A172 (cell line): ENCODE data around the gene GUCY1A1. TPM values are rescaled to one million over a fixed set of nuclear protein-coding genes. Genes with fewer than 3 reads are reported as not detected.
A peak's percentile ranks its signal among the peaks of the same experiment; 100 is the strongest.

Experiments
- DNase-seq: peaks from one replicate; pipeline ENCODE4 v3.0.0-alpha.2; 2015; ENCODE audit warnings: low spot score
- total RNA-seq: library from RNA; depleted of rRNA; stranded (reverse); fragments of >200 nt; shearing (Covaris generic); gene quantifications from 2 replicates; pipeline ENCODE4 v1.2.3, GENCODE V29; 2014

GUCY1A1 gene
- total RNA-seq, 1 experiment from 2014 or later, result 2.9 TPM

DNA sequence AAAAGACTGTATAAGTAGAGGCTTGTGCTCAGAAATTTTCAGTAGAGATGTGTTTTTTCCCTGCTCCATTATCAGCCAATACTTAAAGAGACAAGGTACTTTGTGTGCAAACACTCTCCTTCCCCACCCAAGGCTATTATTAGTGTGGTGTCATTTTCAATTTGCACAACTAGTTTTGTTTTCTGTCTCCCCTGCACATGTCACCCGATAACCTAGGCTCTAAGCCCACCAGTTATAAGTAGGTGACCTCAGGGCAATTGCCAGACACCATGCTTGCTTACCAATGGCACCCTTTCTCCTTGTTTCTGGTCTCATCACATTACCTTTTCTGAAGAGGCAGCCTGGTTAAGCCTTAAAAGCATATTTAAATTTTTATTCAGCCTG is 8.0 kb upstream of the GUCY1A1 start:
- DNase-seq, result no peak

DNA sequence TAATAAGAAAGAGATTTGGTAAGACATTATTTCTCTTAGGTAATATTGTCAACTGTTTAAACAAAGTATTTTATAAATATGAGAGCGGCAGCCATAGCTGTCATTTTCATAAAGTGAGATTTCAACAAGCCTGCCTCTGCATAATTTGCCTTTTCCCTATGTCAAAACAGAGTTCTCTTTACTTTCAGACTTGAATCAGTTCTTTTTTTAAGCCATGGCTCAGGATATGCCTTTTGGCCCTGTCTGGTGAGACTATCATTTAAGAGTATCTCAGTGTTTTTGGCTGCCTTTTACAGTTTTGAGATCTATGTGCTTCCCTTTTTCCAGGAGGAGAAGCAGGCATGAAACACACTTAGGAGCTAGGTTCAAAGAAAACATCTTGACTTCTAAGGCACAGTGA is 7.5 kb upstream of the GUCY1A1 start:
- DNase-seq, result no peak

DNA sequence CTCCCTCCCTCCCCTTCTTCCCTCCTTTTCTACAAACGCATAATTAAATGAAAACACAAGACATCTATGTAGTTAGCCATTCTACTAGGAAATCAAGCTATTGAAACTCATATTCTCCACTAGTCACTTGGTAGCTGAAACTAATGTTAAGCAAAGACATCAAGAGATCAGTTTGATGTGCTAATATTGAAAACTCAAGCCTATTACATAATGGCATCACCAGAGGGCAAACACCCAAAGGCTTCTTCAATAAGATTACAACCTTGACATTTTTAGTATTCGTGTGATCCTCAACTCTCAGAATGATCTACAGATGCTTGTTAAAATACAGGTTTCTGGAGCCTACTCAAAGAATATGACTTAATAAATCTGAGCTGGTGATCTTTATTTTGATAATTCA is 6.2 kb upstream of the GUCY1A1 start:
- DNase-seq, result no peak

- DNase-seq, result no peak
These were observed 1.6 kb upstream of the GUCY1A1 start for GRCh38 chr4:155665054-155665453.

GRCh38 chr4:155667222-155667567 is 547 bp downstream of the GUCY1A1 start:
- DNase-seq, result no peak

GRCh38 chr4:155667568-155668511 is 1.2 kb downstream of the GUCY1A1 start:
- DNase-seq, result no peak

- no peak for DNase-seq
These were observed 2.1 kb downstream of the GUCY1A1 start for GRCh38 chr4:155668707-155669220.

DNA sequence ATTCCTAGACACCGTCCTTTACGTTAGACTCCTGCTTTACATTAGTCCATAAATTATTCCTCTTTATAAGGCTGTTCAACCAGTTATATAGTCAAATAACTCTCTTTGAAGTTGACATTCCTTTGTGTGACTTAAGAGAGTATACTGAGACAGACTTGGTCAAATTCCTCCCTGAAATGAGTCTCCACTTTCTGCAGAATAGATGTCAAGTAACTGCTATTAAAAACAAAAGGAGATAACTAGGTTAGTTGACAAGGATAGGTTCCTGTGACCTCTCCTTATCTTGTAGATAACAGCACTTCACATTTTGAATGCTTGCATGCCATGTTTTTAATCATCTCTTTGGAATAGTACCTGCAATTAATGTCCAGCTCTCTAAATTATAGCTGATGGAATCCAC is 5.7 kb downstream of the GUCY1A1 start:
- no peak for DNase-seq

- DNase-seq, result no peak
These were observed 6.9 kb downstream of the GUCY1A1 start for GRCh38 chr4:155673453-155673979.

DNA sequence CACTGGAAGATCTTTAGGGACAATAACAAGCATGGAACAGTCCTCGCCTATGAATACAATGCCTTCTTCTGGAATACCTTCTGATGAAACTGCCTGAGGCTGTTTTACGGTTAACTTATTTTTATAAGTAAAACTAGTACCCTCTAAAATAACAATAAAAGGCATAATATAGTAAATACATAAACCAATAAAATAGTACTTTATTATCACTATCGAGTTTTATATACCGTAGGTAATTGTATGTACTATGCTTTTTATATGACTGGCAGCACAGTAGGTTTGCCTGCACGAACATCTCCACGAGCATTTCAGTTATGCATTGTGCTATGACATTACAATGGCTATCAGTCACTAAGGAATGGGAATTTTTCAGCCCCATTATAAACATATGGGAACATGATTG is 8.0 kb downstream of the GUCY1A1 start:
- DNase-seq, result no peak

- DNase-seq, result no peak
These were observed 9.2 kb downstream of the GUCY1A1 start for GRCh38 chr4:155675709-155676429.

DNA sequence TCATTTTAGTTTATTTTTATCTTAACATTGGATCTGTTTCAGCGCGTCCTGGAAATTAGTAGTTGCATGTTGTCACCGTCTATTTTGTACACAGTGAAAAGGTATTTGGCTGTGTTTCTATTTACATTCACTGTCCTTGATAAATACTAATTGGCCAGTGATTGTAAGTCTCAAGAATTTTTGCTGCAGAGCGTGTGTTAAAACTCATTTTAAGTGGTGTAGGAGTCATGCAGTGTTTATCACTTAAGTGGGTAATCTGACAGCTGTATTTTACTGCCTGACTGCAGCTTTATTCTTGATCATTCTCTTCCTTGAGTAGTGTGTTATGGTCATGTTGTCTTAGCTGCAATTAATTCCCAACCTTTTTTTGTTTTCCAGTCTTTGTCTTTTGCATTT is 9.8 kb downstream of the GUCY1A1 start:
- DNase-seq, result peak; percentile 12

GRCh38 chr4:155678011-155678410 is 11.4 kb downstream of the GUCY1A1 start:
- DNase-seq, result no peak

GRCh38 chr4:155679343-155679742 is 12.7 kb downstream of the GUCY1A1 start:
- no peak for DNase-seq

- DNase-seq, result no peak
These were observed 15.2 kb downstream of the GUCY1A1 start for GRCh38 chr4:155681886-155682285.

DNA sequence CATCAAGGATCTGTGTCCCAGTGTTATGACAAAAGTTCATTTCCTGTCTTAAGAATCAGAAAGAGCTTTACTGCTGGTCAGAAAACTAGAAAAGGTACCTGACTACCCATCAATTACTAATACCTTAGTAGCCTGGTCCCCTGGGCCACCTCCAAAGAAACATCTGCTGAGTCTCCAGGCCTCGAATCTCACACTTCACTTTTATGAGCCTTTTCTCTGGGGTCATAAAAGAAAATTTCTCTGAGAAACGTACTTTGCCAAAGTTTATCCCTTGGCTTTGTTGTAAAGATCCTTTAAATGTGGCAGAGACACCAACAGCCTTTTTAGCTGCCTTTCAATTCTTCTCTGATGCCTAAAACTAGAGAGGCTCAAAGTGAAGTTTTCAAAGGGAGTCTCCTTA is 17.8 kb downstream of the GUCY1A1 start:
- no peak for DNase-seq

DNA sequence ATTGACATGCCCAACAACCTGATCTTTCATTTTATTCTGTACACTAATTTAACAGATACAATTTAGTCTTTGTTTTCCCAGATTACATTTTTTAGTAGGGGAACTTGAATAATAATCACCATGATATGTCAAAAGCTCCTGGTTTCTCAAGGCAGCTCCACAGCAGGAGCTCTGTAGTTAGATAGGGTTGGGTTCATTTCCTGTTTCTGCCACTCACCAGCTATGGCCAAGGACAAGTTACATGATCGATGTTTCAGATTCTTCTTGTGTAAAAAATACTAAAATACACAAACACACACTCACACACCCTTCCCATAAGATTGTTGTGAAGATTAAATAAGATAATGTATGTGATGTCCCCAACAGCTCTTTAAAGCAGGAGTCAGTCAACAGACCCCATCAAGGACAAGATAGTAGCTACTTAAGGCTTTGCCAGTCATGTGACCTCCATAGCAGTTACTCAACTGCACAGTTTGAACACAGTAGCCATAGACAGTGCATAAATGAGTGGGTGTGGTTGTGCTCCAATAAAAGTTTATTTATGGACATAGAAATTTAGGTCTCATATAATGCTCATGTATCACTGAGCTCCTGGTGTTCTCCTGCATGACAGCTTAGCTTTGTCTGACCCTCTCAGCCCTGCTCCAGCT is 18.4 kb downstream of the GUCY1A1 start:
- no peak for DNase-seq

DNA sequence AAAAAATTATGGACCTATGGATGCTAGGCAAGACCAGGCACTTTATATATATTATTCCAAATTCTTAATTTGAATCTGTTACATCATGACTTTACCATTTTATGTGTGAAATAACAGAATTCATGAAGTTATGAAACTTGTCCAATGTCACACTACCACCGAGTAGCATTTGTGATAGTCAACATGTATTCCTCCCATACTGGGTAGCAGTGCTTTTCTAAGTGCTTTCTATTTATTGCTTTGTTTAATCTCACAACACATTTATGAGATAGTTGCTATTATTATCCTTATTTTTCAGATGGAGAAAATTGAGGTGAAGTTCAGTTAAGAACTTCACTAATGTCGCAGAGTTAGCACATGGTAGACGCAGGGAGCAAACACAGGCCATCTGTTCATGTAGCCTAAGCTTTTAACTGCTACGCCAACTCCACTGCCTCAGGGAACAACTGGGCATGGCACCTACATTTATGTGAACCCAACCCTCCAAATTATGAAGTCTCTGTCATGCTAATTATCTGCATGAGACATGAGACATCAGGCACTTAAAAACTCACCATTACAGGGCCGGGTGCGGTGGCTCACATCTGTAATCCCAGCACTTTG is 20.8 kb downstream of the GUCY1A1 start:
- no peak for DNase-seq

GRCh38 chr4:155688211-155688610 is 21.6 kb downstream of the GUCY1A1 start:
- no peak for DNase-seq

DNA sequence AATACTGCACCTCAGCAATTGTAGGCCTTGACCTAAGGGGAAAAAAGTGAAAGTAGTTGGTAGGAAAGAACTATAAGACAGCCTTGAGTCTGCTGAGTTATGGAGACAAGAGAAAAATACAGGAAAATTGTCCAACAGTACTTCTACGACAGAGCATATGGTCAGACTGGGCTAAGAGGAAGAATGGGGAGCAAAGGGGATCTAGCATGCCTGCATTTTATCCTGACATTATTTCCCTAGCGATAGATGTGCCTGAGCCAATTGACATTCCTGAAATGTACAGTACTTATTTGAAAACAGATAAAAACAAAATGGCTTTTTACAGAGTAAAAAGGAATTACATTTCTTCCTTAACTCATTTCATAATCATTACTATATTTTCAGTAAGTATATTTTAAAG is 22.2 kb downstream of the GUCY1A1 start:
- DNase-seq, result no peak

- DNase-seq, result no peak
These were observed 23.6 kb downstream of the GUCY1A1 start for GRCh38 chr4:155690044-155690837.
